HL-60 (cell line): Measurements from ENCODE around the gene SLC16A7.
"Not testable (repeated sequence)": the region's sequence is repeated elsewhere in the genome, so short reads cannot be mapped to it uniquely, and the experiment has no call there.

ENCODE experiments used
- DNase-seq, 2 experiments: peaks; one replicate each; pipeline ENCODE4 v3.0.0-alpha.2; 2010 to 2020; ENCODE audit warnings: low read depth in 1 of 2, low spot score in 1 of 2
- H3K27ac ChIP-seq: fragments of 250-450 bp; sonication (Bioruptor Pico); replicated peaks from 2 replicates; pipeline ENCODE4 v1.5.1; 2020; ENCODE audit warnings: mild to moderate bottlenecking, moderate library complexity
- H3K27me3 ChIP-seq: fragments of 250-450 bp; sonication (Bioruptor Pico); 2 replicates; pipeline ENCODE4 v1.5.1; 2021; ENCODE audit warnings: mild to moderate bottlenecking, moderate library complexity; ENCODE audit not compliant: insufficient read depth, poor library complexity, severe bottlenecking
- H3K4me3 ChIP-seq: replicated peaks from 2 replicates; pipeline ENCODE4 v1.5.1; 2011; ENCODE audit warnings: mild to moderate bottlenecking, control low read depth, low read length; ENCODE audit not compliant: insufficient read depth
- CTCF ChIP-seq: IDR thresholded peaks from one replicate; pipeline ENCODE4 v1.5.1; 2011; ENCODE audit warnings: low read length, control low read depth, inconsistent platforms; ENCODE audit not compliant: insufficient read depth
- GABPA ChIP-seq: IDR thresholded peaks from 2 replicates; pipeline ENCODE4 v1.6.1; 2012; ENCODE audit warnings: low read depth
- POLR2AphosphoS5 ChIP-seq: IDR thresholded peaks from 2 replicates; pipeline ENCODE4 v1.6.1; 2012; ENCODE audit warnings: low read depth
- REST ChIP-seq: IDR thresholded peaks from 2 replicates; pipeline ENCODE4 v1.6.1; 2012; ENCODE audit warnings: low read depth; ENCODE audit not compliant: insufficient replicate concordance
- SPI1 ChIP-seq: IDR thresholded peaks from 2 replicates; pipeline ENCODE4 v1.6.1; 2012; ENCODE audit warnings: low read depth, mild to moderate bottlenecking, borderline replicate concordance

The SLC16A7 gene

GRCh38 chr12:59612823-59613434, 17.1 kb downstream of the SLC16A7 start:
- TF ChIP-seq SPI1, result peak; percentile 97
- H3K27ac ChIP-seq, result peak overlapping the region; percentile 40
- DNase-seq, result peak; percentile 17 to 74
- H3K4me3 ChIP-seq, H3K27me3 ChIP-seq: not testable (repeated sequence)

GRCh38 chr12:59615392-59616165, 19.8 kb downstream of the SLC16A7 start:
- TF ChIP-seq GABPA (no peak), POLR2AphosphoS5 (no peak), SPI1 (no peak), REST (no peak), CTCF (no peak)
- Histone ChIP-seq H3K27ac (no peak overlapping the region), H3K4me3 (no peak overlapping the region), H3K27me3 (no peaks in the 10 kb centered on the region)
- no peak for DNase-seq

- TF ChIP-seq CTCF (no peak), REST (no peak), SPI1 (no peak), GABPA (no peak), POLR2AphosphoS5 (no peak)
- Histone ChIP-seq H3K27ac (peak overlapping the region; percentile 33), H3K27me3 (no peaks in the 10 kb centered on the region), H3K4me3 (no peak overlapping the region)
- no peak for DNase-seq
Observed at GRCh38 chr12:59619461-59620240, 23.8 kb downstream of the SLC16A7 start.

GRCh38 chr12:59620326-59620725, 24.5 kb downstream of the SLC16A7 start:
- H3K4me3 ChIP-seq, result peak overlapping the region; percentile 2; the same call in 1 of the 2 replicates
- peak in 1 of 2 experiments; percentile 25 for DNase-seq
- no peaks in the 10 kb centered on the region for H3K27me3 ChIP-seq
- TF ChIP-seq REST (no peak), CTCF (no peak), GABPA (no peak), POLR2AphosphoS5 (no peak), SPI1 (peak; percentile 64)
- H3K27ac ChIP-seq, result peak overlapping the region; percentile 33
